AG04449 (cell line): Measurements from ENCODE around the gene ALG2.

Source experiments
- CTCF ChIA-PET: fragments of 350-600 bp; formaldehyde crosslinking; extraction: SDS; loops from one replicate; lab custom pipeline; 2021; ENCODE audit warnings: antibody characterized with exemption; lab: Yijun Ruan, JAX
- POLR2A ChIA-PET: fragments of 400-600, 350-600 bp; formaldehyde crosslinking; extraction: SDS; loops from one replicate; lab custom pipeline; 2020; ENCODE audit warnings: antibody characterized with exemption, inconsistent platforms; lab: Yijun Ruan, JAX
- DNase-seq: peaks from one replicate; pipeline ENCODE4 v3.0.0-alpha.2; 2010; ENCODE audit warnings: low read depth, low spot score
- H3K4me3 ChIP-seq: 2 replicates; pipeline ENCODE4 v1.5.1; 2011; ENCODE audit warnings: low read depth, mild to moderate bottlenecking, control low read depth, low read length
- CTCF ChIP-seq: IDR thresholded peaks from one replicate; pipeline ENCODE4 v1.5.1; 2011; ENCODE audit warnings: mild to moderate bottlenecking, moderate library complexity, low read length, control low read depth, inconsistent platforms; ENCODE audit not compliant: insufficient read depth; ENCODE audit errors: missing control alignments

The ALG2 gene, protein sequence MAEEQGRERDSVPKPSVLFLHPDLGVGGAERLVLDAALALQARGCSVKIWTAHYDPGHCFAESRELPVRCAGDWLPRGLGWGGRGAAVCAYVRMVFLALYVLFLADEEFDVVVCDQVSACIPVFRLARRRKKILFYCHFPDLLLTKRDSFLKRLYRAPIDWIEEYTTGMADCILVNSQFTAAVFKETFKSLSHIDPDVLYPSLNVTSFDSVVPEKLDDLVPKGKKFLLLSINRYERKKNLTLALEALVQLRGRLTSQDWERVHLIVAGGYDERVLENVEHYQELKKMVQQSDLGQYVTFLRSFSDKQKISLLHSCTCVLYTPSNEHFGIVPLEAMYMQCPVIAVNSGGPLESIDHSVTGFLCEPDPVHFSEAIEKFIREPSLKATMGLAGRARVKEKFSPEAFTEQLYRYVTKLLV

GRCh38 chr9:99221621-99222415 lies at the start of gene ALG2, which contains the start of gene SEC61B:
Gene ALG2, minus strand, starts transcription at chr9:99221942. Its CDS starts 48 bp downstream, at chr9:99221894.
Gene SEC61B, plus strand, starts transcription at chr9:99222282. Its CDS starts 82 bp downstream, at chr9:99222364.
- ChIA-PET CTCF (interaction anchor here (1.0 to 7.6 kb wide), 6 partner anchors 10 to 223 kb away, joined by 3 to 37 read pairs (median 3); no protein-coding TSS in a partner anchor), POLR2A (interaction anchor here (0.5 to 1.8 kb wide), 9 partner anchors 10 to 1083 kb away, joined by 3 to 8 read pairs (median 3); no protein-coding TSS in a partner anchor)
- DNase-seq: peak; percentile 77

GRCh38 chr9:99270491-99270890 lies 48.7 kb upstream of the ALG2 start:
- POLR2A ChIA-PET: no interaction called here
- TF ChIP-seq CTCF: no peak
- H3K4me3 ChIP-seq: no peak overlapping the region
- CTCF ChIA-PET: interaction anchor here (1.0 kb wide), 1 partner anchor 9 kb away, joined by 3 read pairs; no protein-coding TSS in a partner anchor
- no peak for DNase-seq

More at GRCh38 chr9:99221621-99222415, at the start of gene ALG2, which contains the start of gene SEC61B:
- TF ChIP-seq CTCF: no peak
- peak within 1 kb of the TSS; percentile 92 for H3K4me3 ChIP-seq

- H3K4me3 ChIP-seq: no peak overlapping the region
- POLR2A ChIA-PET: no interaction called here
- CTCF ChIA-PET: interaction anchor here (0.9 kb wide), 1 partner anchor 10 kb away, joined by 3 read pairs; no protein-coding TSS in a partner anchor
- peak; percentile 83 for DNase-seq
- TF ChIP-seq CTCF: no peak
Measured at GRCh38 chr9:99269416-99269815, 47.7 kb upstream of the ALG2 start.

DNA sequence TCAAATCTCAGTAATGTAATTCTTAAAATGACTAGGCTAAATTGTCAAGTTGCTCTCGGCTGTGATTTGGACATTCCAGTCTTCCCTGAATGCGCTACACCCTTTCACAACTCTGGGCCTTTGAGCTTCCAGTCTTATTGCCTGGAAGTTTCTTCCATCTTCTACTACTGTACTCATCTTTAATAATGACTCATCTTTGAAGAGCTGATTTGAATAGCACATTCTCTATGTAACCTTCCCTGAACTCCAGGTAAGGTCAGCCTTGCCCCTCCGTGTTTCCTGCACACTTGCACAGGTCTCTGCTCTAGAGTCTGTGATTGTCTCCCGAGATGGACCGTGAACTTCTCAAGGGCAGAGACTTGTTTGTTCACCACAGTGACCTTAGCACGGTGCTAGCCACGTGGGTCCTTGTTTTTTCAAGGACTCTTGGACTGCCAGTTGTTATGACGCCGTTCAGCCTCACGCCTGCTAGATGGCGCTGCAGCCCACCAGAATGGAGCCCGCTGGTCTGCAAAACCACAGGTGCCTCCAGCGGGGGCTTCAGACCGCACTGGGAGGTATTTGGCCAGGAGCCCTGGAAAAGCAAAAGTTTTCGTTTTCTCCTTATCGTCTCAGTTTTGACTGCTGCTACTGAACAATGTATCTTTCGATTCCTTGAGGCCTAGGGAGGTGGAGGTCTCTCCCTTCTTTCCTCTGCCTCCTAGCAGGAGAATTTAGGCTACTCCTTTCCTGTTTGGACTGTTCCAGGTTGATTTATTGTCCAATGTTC lies 44.7 kb upstream of the ALG2 start:
- POLR2A ChIA-PET: no interaction called here
- DNase-seq: peak; percentile 5
- H3K4me3 ChIP-seq: no peak overlapping the region
- CTCF ChIA-PET: interaction anchor here (0.6 to 2.5 kb wide), 12 partner anchors 10 to 1058 kb away, joined by 3 to 7 read pairs (median 3); no protein-coding TSS in a partner anchor
- TF ChIP-seq CTCF: peak; percentile 87

DNA sequence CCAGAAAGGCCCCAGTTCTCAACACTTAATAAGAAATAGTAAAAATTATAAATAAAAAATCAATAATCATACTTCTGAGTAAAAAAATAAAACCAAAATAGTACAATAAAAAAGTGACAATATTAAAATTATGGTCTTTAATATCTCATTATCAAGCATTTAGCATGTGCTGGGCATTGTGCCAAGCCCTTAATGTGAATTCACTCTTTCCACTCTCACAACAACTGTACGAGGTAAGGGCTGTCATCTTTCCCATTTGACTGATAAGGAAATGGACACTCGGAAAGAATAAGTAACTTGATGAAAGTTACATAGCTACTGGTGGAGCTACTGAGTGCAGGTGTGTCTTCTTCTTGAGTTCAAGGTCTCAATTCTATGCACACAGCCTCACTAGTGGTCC lies 43.9 kb upstream of the ALG2 start:
- TF ChIP-seq CTCF: no peak
- CTCF ChIA-PET: interaction anchor here (0.6 to 2.5 kb wide), 14 partner anchors 9 to 1058 kb away, joined by 3 to 7 read pairs (median 3); no protein-coding TSS in a partner anchor
- DNase-seq: no peak
- POLR2A ChIA-PET: no interaction called here
- H3K4me3 ChIP-seq: no peak overlapping the region
